Spleen (tissue), 11 donors: ENCODE measurements around the gene OPCML. TPM values are rescaled to one million over a fixed set of nuclear protein-coding genes. Genes with fewer than 3 reads are reported as not detected.

Experiments used
- DNase-seq: peaks from one replicate; pipeline ENCODE4 v3.0.0-alpha.2; 2020
- H3K27ac ChIP-seq, 8 donors: fragments of 200-600 bp; sonication (generic) in 7 of 8; 1 replicate in 4 of 8; 2 replicates in 4 of 8; pipeline versions ENCODE4 v1.5.0 to v1.8.0; 2016 to 2021; ENCODE audit warnings: inconsistent platforms in 4 of 8, mild to moderate bottlenecking in 4 of 8, moderate library complexity in 1 of 8
- H3K27me3 ChIP-seq, 7 donors: fragments of 200-600 bp; sonication (generic) in 6 of 7; replicated peaks in 1 of 7; 1 replicate in 4 of 7; 2 replicates in 3 of 7; pipeline versions ENCODE4 v1.5.0 to v1.8.0; 2016 to 2021; ENCODE audit warnings: inconsistent platforms in 3 of 7, mild to moderate bottlenecking in 1 of 7
- H3K36me3 ChIP-seq, 6 donors: fragments of 200-600 bp; sonication (generic) in 5 of 6; 1 replicate in 4 of 6; 2 replicates in 2 of 6; pipeline versions ENCODE4 v1.5.0 to v1.8.0; 2016 to 2021; ENCODE audit warnings: inconsistent platforms in 2 of 6
- H3K4me1 ChIP-seq, 6 donors: fragments of 200-600 bp; sonication (generic) in 5 of 6; 1 replicate in 3 of 6; 2 replicates in 3 of 6; pipeline versions ENCODE4 v1.5.0 to v1.8.0; 2016 to 2021; ENCODE audit warnings: inconsistent platforms in 3 of 6
- H3K4me3 ChIP-seq, 8 donors: fragments of 200-600 bp; sonication (generic) in 7 of 8; 1 replicate in 4 of 8; 2 replicates in 4 of 8; pipeline versions ENCODE4 v1.5.0 to v1.8.0; 2016 to 2021; ENCODE audit warnings: inconsistent platforms in 4 of 8, mild to moderate bottlenecking in 4 of 8, moderate library complexity in 2 of 8
- H3K9me3 ChIP-seq, 8 donors: fragments of 200-600 bp; sonication (generic) in 7 of 8; 1 replicate in 4 of 8; 2 replicates in 4 of 8; pipeline versions ENCODE4 v1.5.0 to v1.8.0; 2016 to 2021; ENCODE audit warnings: inconsistent platforms in 4 of 8
- POLR2A ChIP-seq, 3 donors: fragments of 450-650 bp; IDR thresholded peaks; one replicate each; pipeline ENCODE4 v1.5.1; 2017; ENCODE audit warnings: antibody characterized with exemption in 3 of 3, mild to moderate bottlenecking in 1 of 3
- POLR2AphosphoS5 ChIP-seq, 3 donors: sonication (generic); formaldehyde crosslinking; IDR thresholded peaks; one replicate each; pipeline ENCODE4 v1.5.1; 2017; ENCODE audit warnings: antibody characterized with exemption in 3 of 3
- WGBS, 5 donors: extraction: QIAGEN DNeasy Blood & Tissue Kit in 3 of 5; methylation state at CpG; one replicate each; pipeline versions ENCODE4 v1.1.5 to v1.1.7; 2013 to 2018; 5-methylcytosine and 5-hydroxymethylcytosine counted together
- intact Hi-C: fragments of 100-400 bp; cut with DNase I; formaldehyde crosslinking; loops from one replicate; pipeline ENCODE4 v1.15.0; 2023; ENCODE audit warnings: low total_unique reads
- polyA plus RNA-seq, 3 donors: library from polyadenylated mRNA; stranded (reverse); fragments of 200-250 nt; gene quantifications; one replicate each; pipeline ENCODE4 v1.2.1, GENCODE V29; 2013
- total RNA-seq, 7 donors: library from RNA; depleted of rRNA in 3 of 7; stranded (reverse); fragments of >200 nt in 3 of 7; fragmentation: NEBNext Ultra II Directional in 4 of 7; extraction: Animal tissue kit (Norgen Biotek cat#: 25700) in 4 of 7; gene quantifications; one replicate each; pipeline versions ENCODE4 v1.1.0 to v1.2.1, GENCODE V29; 2016 to 2021
- TF ChIP-seq, protein P1 (sequence below), 11 experiments: fragments of 200-600 bp in 7 of 11; fragments of 450-650 bp in 4 of 11; sonication (generic) in 4 of 11; IDR thresholded peaks in 8 of 11; conservative IDR thresholded peaks in 3 of 11; 1 replicate in 7 of 11; 2 replicates in 4 of 11; pipeline versions ENCODE4 v1.4.0 to v1.8.0; 2016 to 2021; ENCODE audit warnings: antibody characterized with exemption in 11 of 11, inconsistent platforms in 4 of 11, mild to moderate bottlenecking in 1 of 11
- donor health status: healthy with polysubstance abuse.
- donor health status: DM: no; HTN: no; CAD: no; lungs with moderate emphysema.
- donor health status: DM: no; HTN: no; CAD: no.
- donor health status: Bipolar disorder and iron deficiency.
- donor health status: healthy.
- donor health status: DM: no; HTN: no; CAD: no.
- donor health status: DM: yes; HTN: yes; CAD: no.

The OPCML gene
- total and polyA plus RNA-seq, 10 donors = 0.09 to 10.7 (median 3.1) TPM

GRCh38 chr11:132466983-132467382, 1065.3 kb downstream of the OPCML start:
- WGBS, 5 donors = 25 to 55% (median 39%) methylated on average over 7 of the region's 7 CpGs
- peaks cover 0 to 3% (median 0%) of the 10 kb centered on the region in 6 donors for H3K4me1 ChIP-seq
- intact Hi-C loops = no loop called here
- no peak overlapping the region for H3K4me3 ChIP-seq
- H3K36me3 ChIP-seq = no peaks in the 10 kb centered on the region
- TF ChIP-seq POLR2AphosphoS5 (IDR thresholded peaks at IDR 0.05) (no peak), POLR2A (IDR thresholded peaks at IDR 0.05) (no peak)
- TF ChIP-seq, protein P1, sequence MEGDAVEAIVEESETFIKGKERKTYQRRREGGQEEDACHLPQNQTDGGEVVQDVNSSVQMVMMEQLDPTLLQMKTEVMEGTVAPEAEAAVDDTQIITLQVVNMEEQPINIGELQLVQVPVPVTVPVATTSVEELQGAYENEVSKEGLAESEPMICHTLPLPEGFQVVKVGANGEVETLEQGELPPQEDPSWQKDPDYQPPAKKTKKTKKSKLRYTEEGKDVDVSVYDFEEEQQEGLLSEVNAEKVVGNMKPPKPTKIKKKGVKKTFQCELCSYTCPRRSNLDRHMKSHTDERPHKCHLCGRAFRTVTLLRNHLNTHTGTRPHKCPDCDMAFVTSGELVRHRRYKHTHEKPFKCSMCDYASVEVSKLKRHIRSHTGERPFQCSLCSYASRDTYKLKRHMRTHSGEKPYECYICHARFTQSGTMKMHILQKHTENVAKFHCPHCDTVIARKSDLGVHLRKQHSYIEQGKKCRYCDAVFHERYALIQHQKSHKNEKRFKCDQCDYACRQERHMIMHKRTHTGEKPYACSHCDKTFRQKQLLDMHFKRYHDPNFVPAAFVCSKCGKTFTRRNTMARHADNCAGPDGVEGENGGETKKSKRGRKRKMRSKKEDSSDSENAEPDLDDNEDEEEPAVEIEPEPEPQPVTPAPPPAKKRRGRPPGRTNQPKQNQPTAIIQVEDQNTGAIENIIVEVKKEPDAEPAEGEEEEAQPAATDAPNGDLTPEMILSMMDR (IDR thresholded peaks at IDR 0.05 in 8 of 11, conservative IDR thresholded peaks at IDR 0.05 in 3 of 11) = no peak
- no peak for DNase-seq
- H3K27me3 ChIP-seq = no peaks in the 10 kb centered on the region
- no peaks in the 10 kb centered on the region for H3K9me3 ChIP-seq
- H3K27ac ChIP-seq = no peak overlapping the region

DNA sequence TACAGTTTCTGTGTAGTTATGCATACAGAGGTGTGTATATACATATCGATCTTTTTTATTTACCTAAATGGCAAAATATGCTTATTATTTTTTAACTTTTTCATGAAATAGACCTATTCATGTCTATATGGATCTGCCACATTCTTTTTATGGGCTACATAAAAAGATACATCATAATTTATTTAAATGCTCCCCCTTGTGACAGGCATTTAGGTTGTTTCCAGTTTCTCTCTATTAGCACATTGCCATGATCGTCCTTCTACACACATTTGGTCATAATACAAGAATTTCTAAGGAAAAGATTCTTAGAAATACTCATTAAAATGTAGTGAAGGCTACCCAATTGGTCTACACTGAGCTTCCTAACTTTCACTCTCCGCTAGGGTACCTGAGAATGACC, 1067.4 kb downstream of the OPCML start:
- Histone ChIP-seq H3K27me3 (no peaks in the 10 kb centered on the region), H3K4me1 (peaks cover 0 to 3% (median 0%) of the 10 kb centered on the region in 6 donors), H3K9me3 (peaks cover 0 to 20% (median 4%) of the 10 kb centered on the region in 8 donors), H3K4me3 (no peak overlapping the region), H3K36me3 (no peaks in the 10 kb centered on the region), H3K27ac (no peak overlapping the region)
- 75 to 86% (median 83%) methylated on average over 3 of the region's 3 CpGs for WGBS, 5 donors
- intact Hi-C loops = no loop called here
- no peak for DNase-seq
- TF ChIP-seq POLR2AphosphoS5 (IDR thresholded peaks at IDR 0.05) = no peak
- TF ChIP-seq POLR2A (IDR thresholded peaks at IDR 0.05) = no peak
- TF ChIP-seq, protein P1 (IDR thresholded peaks at IDR 0.05 in 8 of 11, conservative IDR thresholded peaks at IDR 0.05 in 3 of 11) = no peak

- no peak overlapping the region for H3K27ac ChIP-seq
- no peaks in the 10 kb centered on the region for H3K27me3 ChIP-seq
- peaks cover 0 to 20% (median 4%) of the 10 kb centered on the region in 8 donors for H3K9me3 ChIP-seq
- TF ChIP-seq POLR2AphosphoS5 (IDR thresholded peaks at IDR 0.05) = peak in 1 of 3 donors; percentile 31
- no peak for TF ChIP-seq POLR2A (IDR thresholded peaks at IDR 0.05)
- no peak for DNase-seq
- H3K36me3 ChIP-seq = no peaks in the 10 kb centered on the region
- H3K4me3 ChIP-seq = no peak overlapping the region
- peaks cover 0 to 3% (median 0%) of the 10 kb centered on the region in 6 donors for H3K4me1 ChIP-seq
- WGBS, 5 donors = 67 to 100% (median 81%) methylated on average over 1 of the region's 1 CpG
- intact Hi-C loops = no loop called here
Measured at GRCh38 chr11:132464003-132464342, 1068.3 kb downstream of the OPCML start.

- peaks cover 0 to 20% (median 4%) of the 10 kb centered on the region in 8 donors for H3K9me3 ChIP-seq
- DNase-seq = no peak
- TF ChIP-seq, protein P1 (IDR thresholded peaks at IDR 0.05 in 8 of 11, conservative IDR thresholded peaks at IDR 0.05 in 3 of 11) = no peak
- no peak for TF ChIP-seq POLR2A (IDR thresholded peaks at IDR 0.05)
- no peak for TF ChIP-seq POLR2AphosphoS5 (IDR thresholded peaks at IDR 0.05)
- H3K4me1 ChIP-seq = peaks cover 0 to 3% (median 0%) of the 10 kb centered on the region in 6 donors
- 50 to 77% (median 75%) methylated on average over 3 of the region's 3 CpGs for WGBS, 5 donors
- H3K27ac ChIP-seq = peak overlapping the region in 1 of 8 donors; percentile 14
- intact Hi-C loops = no loop called here
- no peaks in the 10 kb centered on the region for H3K36me3 ChIP-seq
- no peaks in the 10 kb centered on the region for H3K27me3 ChIP-seq
- H3K4me3 ChIP-seq = no peak overlapping the region
Measured at GRCh38 chr11:132463295-132464002, 1068.9 kb downstream of the OPCML start.
